Suprapubic skin (tissue), 4 donors: ENCODE measurements around the gene KBTBD12. TPM values are rescaled to one million over a fixed set of nuclear protein-coding genes. Genes with fewer than 3 reads are reported as not detected.

ENCODE experiments used
- DNase-seq, 2 donors: peaks; one replicate each; pipeline ENCODE4 v3.0.0-alpha.2; 2019; ENCODE audit warnings: low spot score in 2 of 2
- H3K27ac ChIP-seq: fragments of 200-600 bp; sonication (generic); one replicate; pipeline ENCODE4 v1.5.1; 2019
- H3K27me3 ChIP-seq: fragments of 200-600 bp; sonication (generic); one replicate; pipeline ENCODE4 v1.5.1; 2019
- H3K36me3 ChIP-seq: fragments of 200-600 bp; sonication (generic); one replicate; pipeline ENCODE4 v1.5.1; 2019
- H3K4me1 ChIP-seq: fragments of 200-600 bp; sonication (generic); one replicate; pipeline ENCODE4 v1.5.1; 2019
- H3K4me3 ChIP-seq: fragments of 200-600 bp; sonication (generic); one replicate; pipeline ENCODE4 v1.5.1; 2019; ENCODE audit warnings: mild to moderate bottlenecking
- H3K9me3 ChIP-seq: fragments of 200-600 bp; sonication (generic); one replicate; pipeline ENCODE4 v1.5.1; 2019
- EP300 ChIP-seq: sonication (generic); formaldehyde crosslinking; IDR thresholded peaks from one replicate; pipeline ENCODE4 v1.6.1; 2017; ENCODE audit warnings: antibody characterized with exemption
- POLR2A ChIP-seq, 2 donors: fragments of 450-650 bp; IDR thresholded peaks; one replicate each; pipeline ENCODE4 v1.6.1; 2017; ENCODE audit warnings: antibody characterized with exemption in 2 of 2, mild to moderate bottlenecking in 2 of 2, moderate library complexity in 2 of 2
- POLR2AphosphoS5 ChIP-seq, 3 donors: sonication (generic); formaldehyde crosslinking; IDR thresholded peaks; one replicate each; pipeline ENCODE4 v1.6.1; 2017; ENCODE audit warnings: antibody characterized with exemption in 3 of 3
- WGBS: methylation state at CpG from one replicate; pipeline ENCODE4 v1.1.5; 2018; 5-methylcytosine and 5-hydroxymethylcytosine counted together
- total RNA-seq, 4 donors: library from RNA; depleted of rRNA; stranded (reverse); fragments of >200 nt; gene quantifications; one replicate each; pipeline ENCODE4 v1.1.0, GENCODE V29; 2016
- TF ChIP-seq, protein P1 (sequence below), 2 donors: fragments of 200-600 bp in 1 of 2; fragments of 450-650 bp in 1 of 2; sonication (generic) in 1 of 2; IDR thresholded peaks; one replicate each; pipeline ENCODE4 v1.5.1; 2016 to 2019; ENCODE audit warnings: antibody characterized with exemption in 2 of 2, mild to moderate bottlenecking in 1 of 2, moderate library complexity in 1 of 2

KBTBD12 gene
- total RNA-seq, 4 donors from 2014 or later, result 0.72 TPM; not detected in 3

DNA sequence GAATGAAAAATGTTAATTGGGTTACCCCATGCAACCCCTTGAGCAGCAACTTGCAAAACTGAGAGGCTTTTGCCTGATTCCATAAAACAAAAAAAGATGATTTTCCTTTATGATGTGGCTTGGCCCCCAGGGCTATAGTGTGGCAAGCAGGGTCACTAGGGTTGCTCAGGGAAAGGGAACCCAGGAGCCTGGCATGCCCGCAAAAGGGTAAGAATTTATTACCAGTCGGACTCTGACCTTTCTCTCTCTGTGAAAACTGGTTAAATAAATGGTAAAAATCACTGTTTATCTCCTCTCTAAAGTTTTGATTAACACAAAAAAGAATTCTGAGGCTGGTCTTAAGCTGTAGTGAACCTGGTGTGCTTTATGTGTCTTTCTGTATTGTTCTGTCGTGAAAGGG lies 99.5 kb downstream of the KBTBD12 start:
- no peaks in the 10 kb centered on the region for H3K36me3 ChIP-seq
- no peak overlapping the region for H3K27ac ChIP-seq
- no peak for DNase-seq
- H3K9me3 ChIP-seq, result no peaks in the 10 kb centered on the region
- no peaks in the 10 kb centered on the region for H3K27me3 ChIP-seq
- H3K4me3 ChIP-seq, result no peak overlapping the region
- H3K4me1 ChIP-seq, result peaks cover 13% of the 10 kb centered on the region
- TF ChIP-seq, protein P1, sequence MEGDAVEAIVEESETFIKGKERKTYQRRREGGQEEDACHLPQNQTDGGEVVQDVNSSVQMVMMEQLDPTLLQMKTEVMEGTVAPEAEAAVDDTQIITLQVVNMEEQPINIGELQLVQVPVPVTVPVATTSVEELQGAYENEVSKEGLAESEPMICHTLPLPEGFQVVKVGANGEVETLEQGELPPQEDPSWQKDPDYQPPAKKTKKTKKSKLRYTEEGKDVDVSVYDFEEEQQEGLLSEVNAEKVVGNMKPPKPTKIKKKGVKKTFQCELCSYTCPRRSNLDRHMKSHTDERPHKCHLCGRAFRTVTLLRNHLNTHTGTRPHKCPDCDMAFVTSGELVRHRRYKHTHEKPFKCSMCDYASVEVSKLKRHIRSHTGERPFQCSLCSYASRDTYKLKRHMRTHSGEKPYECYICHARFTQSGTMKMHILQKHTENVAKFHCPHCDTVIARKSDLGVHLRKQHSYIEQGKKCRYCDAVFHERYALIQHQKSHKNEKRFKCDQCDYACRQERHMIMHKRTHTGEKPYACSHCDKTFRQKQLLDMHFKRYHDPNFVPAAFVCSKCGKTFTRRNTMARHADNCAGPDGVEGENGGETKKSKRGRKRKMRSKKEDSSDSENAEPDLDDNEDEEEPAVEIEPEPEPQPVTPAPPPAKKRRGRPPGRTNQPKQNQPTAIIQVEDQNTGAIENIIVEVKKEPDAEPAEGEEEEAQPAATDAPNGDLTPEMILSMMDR (IDR thresholded peaks at IDR 0.05), result no peak
- no peak for TF ChIP-seq POLR2A (IDR thresholded peaks at IDR 0.05)
- TF ChIP-seq POLR2AphosphoS5 (IDR thresholded peaks at IDR 0.05), result no peak
- WGBS, result 96% methylated on average over 3 of the region's 3 CpGs

DNA sequence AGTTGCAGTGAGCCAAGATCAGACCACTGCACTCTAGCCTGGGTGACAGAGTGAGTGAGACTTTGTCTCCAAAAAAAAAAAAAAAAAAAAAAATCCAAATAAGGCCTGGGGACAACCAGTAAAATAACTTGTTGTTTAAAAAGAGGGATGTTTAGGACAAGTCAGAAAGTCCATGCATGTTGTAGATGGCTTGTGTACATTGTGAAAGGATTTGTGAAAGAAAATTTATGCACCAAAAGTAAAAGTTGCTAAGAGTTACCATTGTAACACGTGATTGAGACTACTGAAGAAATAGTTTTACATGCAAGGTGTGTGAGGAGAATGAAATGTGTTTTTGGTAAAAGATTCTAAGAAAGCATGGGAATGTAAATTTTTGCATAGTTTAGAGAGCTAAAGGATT lies 101.5 kb downstream of the KBTBD12 start:
- no peak for DNase-seq
- Histone ChIP-seq H3K4me3 (no peak overlapping the region), H3K4me1 (peaks cover 1% of the 10 kb centered on the region), H3K36me3 (no peaks in the 10 kb centered on the region), H3K27me3 (no peaks in the 10 kb centered on the region), H3K27ac (no peak overlapping the region), H3K9me3 (no peaks in the 10 kb centered on the region)
- TF ChIP-seq EP300 (no peak), POLR2A (IDR thresholded peaks at IDR 0.05) (no peak), POLR2AphosphoS5 (IDR thresholded peaks at IDR 0.05) (no peak)
- TF ChIP-seq, protein P1 (IDR thresholded peaks at IDR 0.05), result no peak
- 89% methylated on average over 1 of the region's 1 CpG for WGBS

DNA sequence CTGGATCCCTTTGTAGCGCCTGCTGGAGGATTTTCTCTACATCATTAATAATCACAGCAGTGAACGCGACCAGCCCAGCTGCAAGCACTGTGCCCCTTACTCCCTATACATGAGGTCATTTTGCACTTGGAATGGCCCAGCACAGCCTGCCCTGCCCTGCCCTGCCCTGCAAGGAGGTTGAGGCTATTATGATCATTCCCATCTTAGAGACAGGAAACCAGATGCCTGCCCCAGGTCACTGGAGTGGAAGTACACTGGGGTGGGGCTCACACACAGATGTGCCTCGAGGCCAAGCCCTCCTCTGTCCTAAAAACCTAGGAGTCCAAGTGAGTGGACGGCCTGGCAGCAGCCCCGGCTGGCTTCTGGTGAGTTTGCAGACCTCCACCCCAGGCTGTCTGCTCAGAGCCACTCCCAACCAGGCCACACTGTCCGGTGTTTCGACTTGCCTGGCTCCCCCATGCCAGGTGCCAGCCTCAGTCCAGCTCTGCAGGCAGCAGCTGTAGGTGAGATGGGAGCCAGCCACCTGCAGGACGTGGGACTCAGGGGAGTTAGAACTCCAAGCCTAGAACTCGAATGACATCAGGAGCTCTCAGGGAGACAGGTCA lies 106.8 kb downstream of the KBTBD12 start:
- TF ChIP-seq EP300 (no peak), POLR2AphosphoS5 (IDR thresholded peaks at IDR 0.05) (no peak), POLR2A (IDR thresholded peaks at IDR 0.05) (no peak)
- TF ChIP-seq, protein P1 (IDR thresholded peaks at IDR 0.05), result no peak
- no peak for DNase-seq
- H3K9me3 ChIP-seq, result no peaks in the 10 kb centered on the region
- no peaks in the 10 kb centered on the region for H3K4me1 ChIP-seq
- no peaks in the 10 kb centered on the region for H3K36me3 ChIP-seq
- no peak overlapping the region for H3K27ac ChIP-seq
- H3K4me3 ChIP-seq, result no peak overlapping the region
- no peaks in the 10 kb centered on the region for H3K27me3 ChIP-seq
- 71% methylated on average over 5 of the region's 10 CpGs for WGBS

DNA sequence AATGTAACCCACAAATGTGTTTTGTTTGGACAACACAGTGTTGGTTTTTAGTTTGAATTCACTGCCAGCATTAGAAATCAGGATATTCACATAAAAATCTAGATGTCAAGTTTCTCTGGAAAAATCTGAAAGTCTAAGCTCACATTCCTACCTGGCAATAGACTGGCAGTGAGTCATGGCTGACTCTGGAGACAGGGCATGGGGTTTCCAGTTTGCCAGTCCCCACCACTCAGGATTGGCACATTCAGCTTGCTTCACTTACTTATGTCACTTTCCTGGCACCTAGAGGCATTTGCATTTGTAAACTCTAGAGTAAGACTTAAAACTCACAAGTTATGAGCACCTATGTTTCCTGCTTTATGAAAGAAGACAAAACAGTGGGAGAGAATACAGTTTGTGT lies 118.1 kb downstream of the KBTBD12 start:
- Histone ChIP-seq H3K4me1 (no peaks in the 10 kb centered on the region), H3K27ac (no peak overlapping the region), H3K27me3 (no peaks in the 10 kb centered on the region), H3K4me3 (no peak overlapping the region), H3K9me3 (no peaks in the 10 kb centered on the region), H3K36me3 (no peaks in the 10 kb centered on the region)
- no peak for TF ChIP-seq POLR2A (IDR thresholded peaks at IDR 0.05)
- TF ChIP-seq POLR2AphosphoS5 (IDR thresholded peaks at IDR 0.05), result no peak
- no peak for TF ChIP-seq EP300
- TF ChIP-seq, protein P1 (IDR thresholded peaks at IDR 0.05), result no peak
- no peak for DNase-seq

DNA sequence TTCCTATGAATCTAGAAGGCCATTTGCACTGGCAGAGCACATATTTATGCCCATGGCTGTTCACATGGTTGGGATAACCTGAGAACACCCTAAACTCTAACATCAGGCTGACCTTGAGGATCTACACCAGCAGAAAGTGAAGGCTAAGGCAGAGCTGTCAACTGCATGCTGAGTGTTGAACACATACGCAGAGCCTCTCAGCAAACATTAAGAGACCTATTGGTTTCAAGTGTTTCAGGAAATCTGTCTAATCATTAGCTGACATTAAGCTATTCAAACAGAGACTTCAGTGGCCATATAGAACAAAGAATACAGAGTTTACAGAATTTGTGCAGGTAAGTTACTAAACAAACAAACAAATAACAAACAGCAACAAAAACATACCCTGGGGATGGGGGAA lies 121.1 kb downstream of the KBTBD12 start:
- TF ChIP-seq, protein P1 (IDR thresholded peaks at IDR 0.05), result no peak
- no peak for TF ChIP-seq EP300
- TF ChIP-seq POLR2A (IDR thresholded peaks at IDR 0.05), result no peak
- no peak for TF ChIP-seq POLR2AphosphoS5 (IDR thresholded peaks at IDR 0.05)
- 92% methylated on average over 1 of the region's 1 CpG for WGBS
- Histone ChIP-seq H3K27ac (no peak overlapping the region), H3K36me3 (no peaks in the 10 kb centered on the region), H3K4me1 (no peaks in the 10 kb centered on the region), H3K4me3 (no peak overlapping the region), H3K27me3 (no peaks in the 10 kb centered on the region), H3K9me3 (no peaks in the 10 kb centered on the region)
- no peak for DNase-seq

Other genes with a start within 250 kb of the KBTBD12 start
- gene ABTB1, start 242.3 kb upstream of the KBTBD12 start, total RNA-seq, result 10 to 100 TPM; 19.9 to 66.1 (median 35.8) TPM
- gene MGLL, start 92.7 kb upstream of the KBTBD12 start, total RNA-seq, result 10 to 100 TPM; 37.9 to 54.3 (median 45.2) TPM
- gene SEC61A1, start 137.2 kb downstream of the KBTBD12 start, total RNA-seq, result 100 to 1,000 TPM in 3 of 4 donors, 10 to 100 TPM in 1; 83.5 to 132 (median 124) TPM
- 10 to 100 TPM; 16.3 to 35.6 (median 28.3) TPM for gene RUVBL1, start 208.6 kb downstream of the KBTBD12 start, total RNA-seq
- 10 to 100 TPM; 14.3 to 19.4 (median 16.7) TPM for gene EEFSEC, start 238.2 kb downstream of the KBTBD12 start, total RNA-seq